Coronary artery (tissue), 2 donors: ENCODE results near the gene LCORL.

Experiments used
- DNase-seq: peaks from one replicate; pipeline ENCODE4 v3.0.0-alpha.2; 2017; ENCODE audit warnings: low spot score
- H3K27ac ChIP-seq, 2 donors: fragments of 200-600 bp; sonication (generic); one replicate each; pipeline ENCODE4 v1.5.1; 2016 to 2019
- H3K4me3 ChIP-seq: fragments of 200-600 bp; sonication (generic); 2 replicates; pipeline ENCODE4 v1.5.1; 2016; ENCODE audit warnings: mild to moderate bottlenecking, moderate library complexity
- TF ChIP-seq, protein P1 (sequence below): fragments of 200-600 bp; sonication (generic); IDR thresholded peaks from one replicate; pipeline ENCODE4 v1.5.1; 2019; ENCODE audit warnings: antibody characterized with exemption

The LCORL gene

GRCh38 chr4:17894421-17894820 lies 127.1 kb downstream of the LCORL start:
- H3K27ac ChIP-seq, result no peak overlapping the region
- no peak for DNase-seq
- no peak overlapping the region for H3K4me3 ChIP-seq
- TF ChIP-seq, protein P1, sequence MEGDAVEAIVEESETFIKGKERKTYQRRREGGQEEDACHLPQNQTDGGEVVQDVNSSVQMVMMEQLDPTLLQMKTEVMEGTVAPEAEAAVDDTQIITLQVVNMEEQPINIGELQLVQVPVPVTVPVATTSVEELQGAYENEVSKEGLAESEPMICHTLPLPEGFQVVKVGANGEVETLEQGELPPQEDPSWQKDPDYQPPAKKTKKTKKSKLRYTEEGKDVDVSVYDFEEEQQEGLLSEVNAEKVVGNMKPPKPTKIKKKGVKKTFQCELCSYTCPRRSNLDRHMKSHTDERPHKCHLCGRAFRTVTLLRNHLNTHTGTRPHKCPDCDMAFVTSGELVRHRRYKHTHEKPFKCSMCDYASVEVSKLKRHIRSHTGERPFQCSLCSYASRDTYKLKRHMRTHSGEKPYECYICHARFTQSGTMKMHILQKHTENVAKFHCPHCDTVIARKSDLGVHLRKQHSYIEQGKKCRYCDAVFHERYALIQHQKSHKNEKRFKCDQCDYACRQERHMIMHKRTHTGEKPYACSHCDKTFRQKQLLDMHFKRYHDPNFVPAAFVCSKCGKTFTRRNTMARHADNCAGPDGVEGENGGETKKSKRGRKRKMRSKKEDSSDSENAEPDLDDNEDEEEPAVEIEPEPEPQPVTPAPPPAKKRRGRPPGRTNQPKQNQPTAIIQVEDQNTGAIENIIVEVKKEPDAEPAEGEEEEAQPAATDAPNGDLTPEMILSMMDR, result no peak

DNA sequence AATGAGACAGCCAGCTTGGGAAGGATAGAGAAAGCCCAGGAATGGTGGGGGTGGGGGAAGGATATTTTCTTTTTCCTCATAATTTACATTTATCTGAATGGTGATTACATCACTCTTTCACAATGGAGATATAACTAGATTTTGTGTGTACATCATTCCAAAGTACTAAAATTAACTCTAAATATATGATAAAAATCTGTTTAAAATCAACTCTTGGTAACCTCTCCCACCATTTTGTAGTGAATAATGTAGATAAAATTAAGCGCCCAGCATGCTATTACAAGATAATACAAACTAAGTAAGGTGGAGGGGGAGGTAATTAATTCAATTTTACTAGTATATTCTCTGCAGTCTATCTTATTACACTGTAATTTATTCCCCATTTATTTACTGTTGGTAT lies 131.9 kb downstream of the LCORL start:
- no peak overlapping the region for H3K27ac ChIP-seq

GRCh38 chr4:17884511-17884910 lies 137.0 kb downstream of the LCORL start:
- no peak overlapping the region for H3K27ac ChIP-seq
- H3K4me3 ChIP-seq, result no peak overlapping the region
- TF ChIP-seq, protein P1, result no peak
- no peak for DNase-seq

More for the DNA sequence above, 131.9 kb downstream of the LCORL start:
- DNase-seq, result no peak
- H3K4me3 ChIP-seq, result no peak overlapping the region
- TF ChIP-seq, protein P1, result no peak

- H3K4me3 ChIP-seq, result no peak overlapping the region
- TF ChIP-seq, protein P1, result no peak
- no peak overlapping the region for H3K27ac ChIP-seq
- no peak for DNase-seq
Observed at GRCh38 chr4:17884063-17884462, 137.5 kb downstream of the LCORL start.

GRCh38 chr4:17877661-17878060 lies 143.9 kb downstream of the LCORL start:
- TF ChIP-seq, protein P1, result no peak
- Histone ChIP-seq H3K27ac (no peak overlapping the region), H3K4me3 (no peak overlapping the region)
- DNase-seq, result no peak

GRCh38 chr4:17876943-17877342 lies 144.6 kb downstream of the LCORL start:
- TF ChIP-seq, protein P1, result no peak
- Histone ChIP-seq H3K27ac (no peak overlapping the region), H3K4me3 (no peak overlapping the region)
- DNase-seq, result no peak

GRCh38 chr4:17875402-17876070 lies 146.0 kb downstream of the LCORL start:
- TF ChIP-seq, protein P1, result no peak
- no peak for DNase-seq
- Histone ChIP-seq H3K4me3 (no peak overlapping the region), H3K27ac (no peak overlapping the region)
